ENCODE results near the gene OTULIN. TPM values are rescaled to one million over a fixed set of nuclear protein-coding genes. Genes with fewer than 3 reads are reported as not detected.

The OTULIN gene
- total RNA-seq, 1 donor from 2014 or later: 28.1 TPM

- DNase-seq (ENCODE audit: low read depth) (no peak), FAIRE-seq (no peak)
- Histone ChIP-seq H3K36me3 (ENCODE audit: insufficient read depth, low read length) (peaks cover 28% of the 10 kb centered on the region), H3K4me2 (ENCODE audit: low read length) (no peak overlapping the region), H3K4me3 (ENCODE audit: insufficient read depth, low read depth, low read length) (no peak overlapping the region), H2AFZ (ENCODE audit: low read depth, low read length) (no peak overlapping the region), H3K4me1 (ENCODE audit: insufficient read depth, low read length) (no peaks in the 10 kb centered on the region), H3K79me2 (ENCODE audit: insufficient read depth, low read length) (no peaks in the 10 kb centered on the region), H3K27me3 (ENCODE audit: insufficient read depth, low read length) (no peaks in the 10 kb centered on the region), H3K27ac (ENCODE audit: low read depth, low read length) (no peak overlapping the region), H4K20me1 (ENCODE audit: insufficient read depth, low read length) (no peaks in the 10 kb centered on the region), H3K9ac (ENCODE audit: low read length) (no peak overlapping the region), H3K9me3 (ENCODE audit: insufficient read depth, low read depth, low read length) (no peaks in the 10 kb centered on the region)
- H3K27me3 Mint-ChIP-seq (ENCODE audit: low read depth, unreplicated experiment): no peaks in the 10 kb centered on the region
- peaks cover 52% of the 10 kb centered on the region for H3K36me3 Mint-ChIP-seq (ENCODE audit: low read depth, unreplicated experiment)
- H3K4me1 Mint-ChIP-seq (ENCODE audit: low read depth, unreplicated experiment): peaks cover 11% of the 10 kb centered on the region
- no peak overlapping the region for H3K27ac Mint-ChIP-seq (ENCODE audit: unreplicated experiment)
- H3K9me3 Mint-ChIP-seq (ENCODE audit: unreplicated experiment): no peaks in the 10 kb centered on the region
- TF ChIP-seq CTCF (IDR thresholded peaks at IDR 0.05; ENCODE audit: insufficient read depth, low read depth, low read length) (no peak), EZH2 (IDR thresholded peaks at IDR 0.05; ENCODE audit: insufficient read depth, low read length) (no peak)
- H3K4me3 Mint-ChIP-seq (ENCODE audit: unreplicated experiment): no peak overlapping the region
These were observed 47.6 kb downstream of the OTULIN start for GRCh38 chr5:14712131-14712530.

GRCh38 chr5:14712666-14713065, 48.1 kb downstream of the OTULIN start:
- Histone ChIP-seq H2AFZ (ENCODE audit: low read depth, low read length) (no peak overlapping the region), H3K4me2 (ENCODE audit: low read length) (no peak overlapping the region), H3K9ac (ENCODE audit: low read length) (no peak overlapping the region), H3K9me3 (ENCODE audit: insufficient read depth, low read depth, low read length) (no peaks in the 10 kb centered on the region), H3K36me3 (ENCODE audit: insufficient read depth, low read length) (peaks cover 28% of the 10 kb centered on the region), H3K27me3 (ENCODE audit: insufficient read depth, low read length) (no peaks in the 10 kb centered on the region), H3K27ac (ENCODE audit: low read depth, low read length) (no peak overlapping the region), H3K4me1 (ENCODE audit: insufficient read depth, low read length) (no peaks in the 10 kb centered on the region), H3K79me2 (ENCODE audit: insufficient read depth, low read length) (no peaks in the 10 kb centered on the region), H4K20me1 (ENCODE audit: insufficient read depth, low read length) (no peaks in the 10 kb centered on the region), H3K4me3 (ENCODE audit: insufficient read depth, low read depth, low read length) (no peak overlapping the region)
- Mint-ChIP-seq H3K27me3 (ENCODE audit: low read depth, unreplicated experiment) (no peaks in the 10 kb centered on the region), H3K36me3 (ENCODE audit: low read depth, unreplicated experiment) (peaks cover 52% of the 10 kb centered on the region), H3K4me3 (ENCODE audit: unreplicated experiment) (no peak overlapping the region), H3K4me1 (ENCODE audit: low read depth, unreplicated experiment) (peaks cover 11% of the 10 kb centered on the region), H3K27ac (ENCODE audit: unreplicated experiment) (no peak overlapping the region), H3K9me3 (ENCODE audit: unreplicated experiment) (no peaks in the 10 kb centered on the region)
- no peak for DNase-seq (ENCODE audit: low read depth)
- FAIRE-seq: no peak
- TF ChIP-seq EZH2 (IDR thresholded peaks at IDR 0.05; ENCODE audit: insufficient read depth, low read length) (no peak), CTCF (IDR thresholded peaks at IDR 0.05; ENCODE audit: insufficient read depth, low read depth, low read length) (no peak)

GRCh38 chr5:14713476-14714390, 49.2 kb downstream of the OTULIN start:
- peaks cover 19% of the 10 kb centered on the region for H3K36me3 ChIP-seq (ENCODE audit: insufficient read depth, low read length)

More at GRCh38 chr5:14713476-14714390, 49.2 kb downstream of the OTULIN start:
- Histone ChIP-seq H4K20me1 (ENCODE audit: insufficient read depth, low read length) (no peaks in the 10 kb centered on the region), H3K4me2 (ENCODE audit: low read length) (no peak overlapping the region), H3K27ac (ENCODE audit: low read depth, low read length) (no peak overlapping the region), H3K4me3 (ENCODE audit: insufficient read depth, low read depth, low read length) (no peak overlapping the region), H3K4me1 (ENCODE audit: insufficient read depth, low read length) (no peaks in the 10 kb centered on the region), H3K79me2 (ENCODE audit: insufficient read depth, low read length) (no peaks in the 10 kb centered on the region), H3K9me3 (ENCODE audit: insufficient read depth, low read depth, low read length) (no peaks in the 10 kb centered on the region), H2AFZ (ENCODE audit: low read depth, low read length) (no peak overlapping the region), H3K9ac (ENCODE audit: low read length) (no peak overlapping the region), H3K27me3 (ENCODE audit: insufficient read depth, low read length) (no peaks in the 10 kb centered on the region)
- no peak for TF ChIP-seq EZH2 (IDR thresholded peaks at IDR 0.05; ENCODE audit: insufficient read depth, low read length)
- no peak for TF ChIP-seq CTCF (IDR thresholded peaks at IDR 0.05; ENCODE audit: insufficient read depth, low read depth, low read length)
- Mint-ChIP-seq H3K9me3 (ENCODE audit: unreplicated experiment) (no peaks in the 10 kb centered on the region), H3K36me3 (ENCODE audit: low read depth, unreplicated experiment) (peaks cover 53% of the 10 kb centered on the region), H3K4me1 (ENCODE audit: low read depth, unreplicated experiment) (peaks cover 11% of the 10 kb centered on the region), H3K27me3 (ENCODE audit: low read depth, unreplicated experiment) (no peaks in the 10 kb centered on the region), H3K27ac (ENCODE audit: unreplicated experiment) (no peak overlapping the region), H3K4me3 (ENCODE audit: unreplicated experiment) (no peak overlapping the region)
- FAIRE-seq (no peak), DNase-seq (ENCODE audit: low read depth) (no peak)

Data from astrocyte (in vitro differentiated cells and primary cell).